GM23338 (cell line): ENCODE measurements around the gene PSMD3. TPM values are rescaled to one million over a fixed set of nuclear protein-coding genes. Genes with fewer than 3 reads are reported as not detected.

Experiments
- ATAC-seq: fragments of 200-7000 bp; cut with Tn5 transposase; 3 replicates; pipeline ENCODE4 v1.9.1; 2020
- DNase-seq: peaks from one replicate; pipeline ENCODE4 v3.0.0-alpha.2; 2015; ENCODE audit warnings: low spot score
- H2AFZ ChIP-seq: fragments of 200-600 bp; sonication (generic); 2 replicates; pipeline ENCODE4 v1.8.0; 2016; ENCODE audit warnings: antibody characterized with exemption, mild to moderate bottlenecking, moderate library complexity
- H3F3A ChIP-seq: fragments of 200-600 bp; sonication (generic); replicated peaks from 2 replicates; pipeline ENCODE4 v1.8.0; 2017; ENCODE audit warnings: antibody characterized with exemption, mixed run types, low read depth
- H3K27ac ChIP-seq: fragments of 200-600 bp; sonication (generic); 2 replicates; pipeline ENCODE4 v1.6.1; 2016; ENCODE audit warnings: low read depth
- H3K27me3 ChIP-seq: fragments of 200-600 bp; sonication (generic); 2 replicates; pipeline ENCODE4 v1.8.0; 2016; ENCODE audit warnings: mild to moderate bottlenecking, mixed run types, moderate library complexity; ENCODE audit not compliant: insufficient read depth
- H3K36me3 ChIP-seq: fragments of 200-600 bp; sonication (generic); 2 replicates; pipeline ENCODE4 v1.8.0; 2016; ENCODE audit warnings: mild to moderate bottlenecking; ENCODE audit not compliant: insufficient read depth
- H3K4me1 ChIP-seq: fragments of 200-600 bp; sonication (generic); 2 replicates; pipeline ENCODE4 v1.8.0; 2016; ENCODE audit warnings: mild to moderate bottlenecking, moderate library complexity; ENCODE audit not compliant: insufficient read depth
- H3K4me2 ChIP-seq: fragments of 200-600 bp; sonication (generic); 2 replicates; pipeline ENCODE4 v1.7.1; 2017; ENCODE audit warnings: mixed run types
- H3K4me3 ChIP-seq: fragments of 200-600 bp; sonication (generic); 2 replicates; pipeline ENCODE4 v1.6.1; 2016; ENCODE audit warnings: mixed run types
- H3K79me2 ChIP-seq: fragments of 200-600 bp; sonication (generic); replicated peaks from 2 replicates; pipeline ENCODE4 v1.8.0; 2017; ENCODE audit warnings: mild to moderate bottlenecking; ENCODE audit not compliant: insufficient read depth
- H3K9me2 ChIP-seq: fragments of 200-600 bp; sonication (generic); 2 replicates; pipeline ENCODE4 v1.8.0; 2017; ENCODE audit not compliant: insufficient read depth
- H4K20me1 ChIP-seq: fragments of 200-600 bp; sonication (generic); replicated peaks from 2 replicates; pipeline ENCODE4 v1.8.0; 2017; ENCODE audit warnings: mild to moderate bottlenecking; ENCODE audit not compliant: insufficient read depth
- H3K27ac Mint-ChIP-seq: 2 replicates; pipeline ENCODE4 v1.8.0; 2020; ENCODE audit warnings: inconsistent platforms, mild to moderate bottlenecking, moderate library complexity, mixed read lengths
- H3K27me3 Mint-ChIP-seq: 3 replicates; pipeline ENCODE4 v1.8.0; 2022; ENCODE audit warnings: low read depth, mild to moderate bottlenecking, moderate library complexity, mixed read lengths, inconsistent platforms; ENCODE audit not compliant: insufficient read depth, poor library complexity
- H3K36me3 Mint-ChIP-seq: 3 replicates; pipeline ENCODE4 v1.8.0; 2021; ENCODE audit warnings: low read depth, mild to moderate bottlenecking, inconsistent platforms, moderate library complexity, mixed read lengths
- H3K4me1 Mint-ChIP-seq: 3 replicates; pipeline ENCODE4 v1.8.0; 2020; ENCODE audit warnings: mild to moderate bottlenecking, inconsistent platforms, mixed read lengths
- H3K4me3 Mint-ChIP-seq: 3 replicates; pipeline ENCODE4 v1.8.0; 2021; ENCODE audit warnings: moderate library complexity, mild to moderate bottlenecking, inconsistent platforms, mixed read lengths
- H3K9me3 Mint-ChIP-seq: 3 replicates; pipeline ENCODE4 v1.8.0; 2020; ENCODE audit warnings: moderate library complexity, mild to moderate bottlenecking, inconsistent platforms, mixed read lengths
- polyA plus RNA-seq: library from polyadenylated mRNA; unstranded; fragments of >200 nt; fragmentation: Nextera tagmentation; extraction: Ambion mirVana; gene quantifications from 2 replicates; pipeline ENCODE4 v1.2.1, GENCODE V29; 2016
- total RNA-seq: library from RNA; depleted of rRNA; stranded (reverse); fragments of >200 nt; shearing (Covaris generic); gene quantifications from 2 replicates; pipeline ENCODE4 v1.2.3, GENCODE V29; 2014
- TF ChIP-seq, protein P1 (sequence below): fragments of 250-450 bp; sonication (Bioruptor Pico); IDR thresholded peaks from 2 replicates; pipeline ENCODE4 v1.5.0; 2020; ENCODE audit warnings: mild to moderate bottlenecking, moderate library complexity
- TF ChIP-seq, protein P2 (sequence below): IDR thresholded peaks from one replicate; pipeline ENCODE4 v1.6.1; 2018; ENCODE audit warnings: antibody characterized with exemption; ENCODE audit not compliant: unreplicated experiment

The PSMD3 gene
- total and polyA plus RNA-seq, 2 experiments from 2014 or later = 112 to 217 TPM

DNA sequence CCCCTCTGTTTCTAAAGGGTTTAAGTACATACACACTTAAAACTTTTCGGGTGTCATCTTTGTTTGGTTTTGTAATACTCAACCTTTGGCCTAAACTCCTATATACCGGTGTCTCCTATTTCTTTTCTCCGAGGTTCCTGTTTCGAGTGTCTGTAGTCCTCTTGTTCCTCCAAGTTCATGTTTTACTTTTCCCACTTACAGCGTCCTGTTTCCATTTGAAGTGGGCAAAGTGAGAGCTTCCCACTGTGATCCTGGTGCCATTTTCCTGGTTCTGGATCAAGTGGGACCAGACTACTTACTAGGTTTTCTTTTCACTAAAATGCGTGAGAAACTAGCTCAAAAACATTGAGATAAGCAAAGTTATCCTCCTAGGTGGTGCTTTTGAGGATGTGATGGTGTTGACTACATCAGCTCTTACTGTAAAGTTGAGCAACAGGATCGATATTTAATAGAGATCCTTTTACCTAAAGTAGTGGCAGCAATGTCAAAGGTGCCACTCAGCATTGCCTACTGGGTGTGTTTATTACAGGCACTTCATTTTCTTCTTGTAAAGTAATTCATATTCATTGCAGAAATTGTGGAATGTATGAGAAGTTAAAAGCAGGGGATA lies 1.3 kb downstream of the PSMD3 start (continued):
- TF ChIP-seq, protein P1, sequence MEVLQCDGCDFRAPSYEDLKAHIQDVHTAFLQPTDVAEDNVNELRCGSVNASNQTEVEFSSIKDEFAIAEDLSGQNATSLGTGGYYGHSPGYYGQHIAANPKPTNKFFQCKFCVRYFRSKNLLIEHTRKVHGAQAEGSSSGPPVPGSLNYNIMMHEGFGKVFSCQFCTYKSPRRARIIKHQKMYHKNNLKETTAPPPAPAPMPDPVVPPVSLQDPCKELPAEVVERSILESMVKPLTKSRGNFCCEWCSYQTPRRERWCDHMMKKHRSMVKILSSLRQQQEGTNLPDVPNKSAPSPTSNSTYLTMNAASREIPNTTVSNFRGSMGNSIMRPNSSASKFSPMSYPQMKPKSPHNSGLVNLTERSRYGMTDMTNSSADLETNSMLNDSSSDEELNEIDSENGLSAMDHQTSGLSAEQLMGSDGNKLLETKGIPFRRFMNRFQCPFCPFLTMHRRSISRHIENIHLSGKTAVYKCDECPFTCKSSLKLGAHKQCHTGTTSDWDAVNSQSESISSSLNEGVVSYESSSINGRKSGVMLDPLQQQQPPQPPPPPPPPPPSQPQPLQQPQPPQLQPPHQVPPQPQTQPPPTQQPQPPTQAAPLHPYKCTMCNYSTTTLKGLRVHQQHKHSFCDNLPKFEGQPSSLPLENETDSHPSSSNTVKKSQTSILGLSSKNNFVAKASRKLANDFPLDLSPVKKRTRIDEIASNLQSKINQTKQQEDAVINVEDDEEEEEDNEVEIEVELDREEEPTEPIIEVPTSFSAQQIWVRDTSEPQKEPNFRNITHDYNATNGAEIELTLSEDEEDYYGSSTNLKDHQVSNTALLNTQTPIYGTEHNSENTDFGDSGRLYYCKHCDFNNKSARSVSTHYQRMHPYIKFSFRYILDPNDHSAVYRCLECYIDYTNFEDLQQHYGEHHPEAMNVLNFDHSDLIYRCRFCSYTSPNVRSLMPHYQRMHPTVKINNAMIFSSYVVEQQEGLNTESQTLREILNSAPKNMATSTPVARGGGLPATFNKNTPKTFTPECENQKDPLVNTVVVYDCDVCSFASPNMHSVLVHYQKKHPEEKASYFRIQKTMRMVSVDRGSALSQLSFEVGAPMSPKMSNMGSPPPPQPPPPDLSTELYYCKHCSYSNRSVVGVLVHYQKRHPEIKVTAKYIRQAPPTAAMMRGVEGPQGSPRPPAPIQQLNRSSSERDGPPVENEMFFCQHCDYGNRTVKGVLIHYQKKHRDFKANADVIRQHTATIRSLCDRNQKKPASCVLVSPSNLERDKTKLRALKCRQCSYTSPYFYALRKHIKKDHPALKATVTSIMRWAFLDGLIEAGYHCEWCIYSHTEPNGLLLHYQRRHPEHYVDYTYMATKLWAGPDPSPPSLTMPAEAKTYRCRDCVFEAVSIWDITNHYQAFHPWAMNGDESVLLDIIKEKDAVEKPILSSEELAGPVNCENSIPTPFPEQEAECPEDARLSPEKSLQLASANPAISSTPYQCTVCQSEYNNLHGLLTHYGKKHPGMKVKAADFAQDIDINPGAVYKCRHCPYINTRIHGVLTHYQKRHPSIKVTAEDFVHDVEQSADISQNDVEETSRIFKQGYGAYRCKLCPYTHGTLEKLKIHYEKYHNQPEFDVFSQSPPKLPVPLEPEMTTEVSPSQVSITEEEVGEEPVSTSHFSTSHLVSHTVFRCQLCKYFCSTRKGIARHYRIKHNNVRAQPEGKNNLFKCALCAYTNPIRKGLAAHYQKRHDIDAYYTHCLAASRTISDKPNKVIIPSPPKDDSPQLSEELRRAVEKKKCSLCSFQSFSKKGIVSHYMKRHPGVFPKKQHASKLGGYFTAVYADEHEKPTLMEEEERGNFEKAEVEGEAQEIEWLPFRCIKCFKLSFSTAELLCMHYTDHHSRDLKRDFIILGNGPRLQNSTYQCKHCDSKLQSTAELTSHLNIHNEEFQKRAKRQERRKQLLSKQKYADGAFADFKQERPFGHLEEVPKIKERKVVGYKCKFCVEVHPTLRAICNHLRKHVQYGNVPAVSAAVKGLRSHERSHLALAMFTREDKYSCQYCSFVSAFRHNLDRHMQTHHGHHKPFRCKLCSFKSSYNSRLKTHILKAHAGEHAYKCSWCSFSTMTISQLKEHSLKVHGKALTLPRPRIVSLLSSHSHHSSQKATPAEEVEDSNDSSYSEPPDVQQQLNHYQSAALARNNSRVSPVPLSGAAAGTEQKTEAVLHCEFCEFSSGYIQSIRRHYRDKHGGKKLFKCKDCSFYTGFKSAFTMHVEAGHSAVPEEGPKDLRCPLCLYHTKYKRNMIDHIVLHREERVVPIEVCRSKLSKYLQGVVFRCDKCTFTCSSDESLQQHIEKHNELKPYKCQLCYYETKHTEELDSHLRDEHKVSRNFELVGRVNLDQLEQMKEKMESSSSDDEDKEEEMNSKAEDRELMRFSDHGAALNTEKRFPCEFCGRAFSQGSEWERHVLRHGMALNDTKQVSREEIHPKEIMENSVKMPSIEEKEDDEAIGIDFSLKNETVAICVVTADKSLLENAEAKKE (CRISPR knock-in tag) = no peak

DNA sequence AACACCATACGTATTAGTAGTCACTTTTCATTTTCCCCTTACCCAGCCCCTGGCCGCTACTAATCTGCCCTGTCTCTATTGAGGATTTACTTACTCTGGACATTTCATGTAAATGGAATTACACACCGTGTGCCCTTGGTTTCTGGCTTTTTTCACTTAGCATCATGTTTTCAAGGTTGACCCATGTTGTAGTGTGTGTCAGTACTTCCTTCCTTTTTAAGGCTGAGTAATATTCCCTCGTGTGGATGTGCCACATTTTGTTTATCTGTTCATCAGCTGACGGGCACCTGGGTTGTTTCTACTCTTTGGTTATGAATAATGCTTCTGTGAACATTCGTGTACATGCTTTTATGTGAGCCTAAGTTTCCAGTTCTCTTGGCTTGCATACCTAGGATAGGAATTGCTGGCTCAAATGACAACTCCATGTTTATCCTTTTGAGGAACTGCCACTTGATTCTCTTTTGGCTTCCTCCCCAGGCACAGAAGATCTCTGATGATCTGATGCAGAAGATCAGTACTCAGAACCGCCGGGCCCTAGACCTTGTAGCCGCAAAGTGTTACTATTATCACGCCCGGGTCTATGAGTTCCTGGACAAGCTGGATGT lies 7.7 kb downstream of the PSMD3 start:
- Histone ChIP-seq H3K4me1 (no peaks in the 10 kb centered on the region), H3K4me2 (no peak overlapping the region), H2AFZ (no peak overlapping the region), H3F3A (no peaks in the 10 kb centered on the region), H4K20me1 (peaks cover 10% of the 10 kb centered on the region), H3K4me3 (no peak overlapping the region), H3K27me3 (no peaks in the 10 kb centered on the region), H3K79me2 (peaks cover 5% of the 10 kb centered on the region; the same call in 1 of the 2 replicates), H3K9me2 (no peaks in the 10 kb centered on the region), H3K36me3 (peaks cover 74% of the 10 kb centered on the region), H3K27ac (no peak overlapping the region)
- H3K27me3 Mint-ChIP-seq = peaks cover 3% of the 10 kb centered on the region
- no peaks in the 10 kb centered on the region for H3K9me3 Mint-ChIP-seq
- ATAC-seq (no peak), DNase-seq (no peak)
- no peaks in the 10 kb centered on the region for H3K4me1 Mint-ChIP-seq
- H3K36me3 Mint-ChIP-seq = peaks cover 96% of the 10 kb centered on the region
- no peak overlapping the region for H3K27ac Mint-ChIP-seq
- H3K4me3 Mint-ChIP-seq = no peak overlapping the region
- TF ChIP-seq, protein P2, sequence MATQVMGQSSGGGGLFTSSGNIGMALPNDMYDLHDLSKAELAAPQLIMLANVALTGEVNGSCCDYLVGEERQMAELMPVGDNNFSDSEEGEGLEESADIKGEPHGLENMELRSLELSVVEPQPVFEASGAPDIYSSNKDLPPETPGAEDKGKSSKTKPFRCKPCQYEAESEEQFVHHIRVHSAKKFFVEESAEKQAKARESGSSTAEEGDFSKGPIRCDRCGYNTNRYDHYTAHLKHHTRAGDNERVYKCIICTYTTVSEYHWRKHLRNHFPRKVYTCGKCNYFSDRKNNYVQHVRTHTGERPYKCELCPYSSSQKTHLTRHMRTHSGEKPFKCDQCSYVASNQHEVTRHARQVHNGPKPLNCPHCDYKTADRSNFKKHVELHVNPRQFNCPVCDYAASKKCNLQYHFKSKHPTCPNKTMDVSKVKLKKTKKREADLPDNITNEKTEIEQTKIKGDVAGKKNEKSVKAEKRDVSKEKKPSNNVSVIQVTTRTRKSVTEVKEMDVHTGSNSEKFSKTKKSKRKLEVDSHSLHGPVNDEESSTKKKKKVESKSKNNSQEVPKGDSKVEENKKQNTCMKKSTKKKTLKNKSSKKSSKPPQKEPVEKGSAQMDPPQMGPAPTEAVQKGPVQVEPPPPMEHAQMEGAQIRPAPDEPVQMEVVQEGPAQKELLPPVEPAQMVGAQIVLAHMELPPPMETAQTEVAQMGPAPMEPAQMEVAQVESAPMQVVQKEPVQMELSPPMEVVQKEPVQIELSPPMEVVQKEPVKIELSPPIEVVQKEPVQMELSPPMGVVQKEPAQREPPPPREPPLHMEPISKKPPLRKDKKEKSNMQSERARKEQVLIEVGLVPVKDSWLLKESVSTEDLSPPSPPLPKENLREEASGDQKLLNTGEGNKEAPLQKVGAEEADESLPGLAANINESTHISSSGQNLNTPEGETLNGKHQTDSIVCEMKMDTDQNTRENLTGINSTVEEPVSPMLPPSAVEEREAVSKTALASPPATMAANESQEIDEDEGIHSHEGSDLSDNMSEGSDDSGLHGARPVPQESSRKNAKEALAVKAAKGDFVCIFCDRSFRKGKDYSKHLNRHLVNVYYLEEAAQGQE = no peak
- TF ChIP-seq, protein P1 (CRISPR knock-in tag) = no peak
